Measurements from ENCODE around the gene GNB1.
"Not testable (repeated sequence)": the region's sequence is repeated elsewhere in the genome, so short reads cannot be mapped to it uniquely, and the experiment has no call there.

The GNB1 gene

DNA sequence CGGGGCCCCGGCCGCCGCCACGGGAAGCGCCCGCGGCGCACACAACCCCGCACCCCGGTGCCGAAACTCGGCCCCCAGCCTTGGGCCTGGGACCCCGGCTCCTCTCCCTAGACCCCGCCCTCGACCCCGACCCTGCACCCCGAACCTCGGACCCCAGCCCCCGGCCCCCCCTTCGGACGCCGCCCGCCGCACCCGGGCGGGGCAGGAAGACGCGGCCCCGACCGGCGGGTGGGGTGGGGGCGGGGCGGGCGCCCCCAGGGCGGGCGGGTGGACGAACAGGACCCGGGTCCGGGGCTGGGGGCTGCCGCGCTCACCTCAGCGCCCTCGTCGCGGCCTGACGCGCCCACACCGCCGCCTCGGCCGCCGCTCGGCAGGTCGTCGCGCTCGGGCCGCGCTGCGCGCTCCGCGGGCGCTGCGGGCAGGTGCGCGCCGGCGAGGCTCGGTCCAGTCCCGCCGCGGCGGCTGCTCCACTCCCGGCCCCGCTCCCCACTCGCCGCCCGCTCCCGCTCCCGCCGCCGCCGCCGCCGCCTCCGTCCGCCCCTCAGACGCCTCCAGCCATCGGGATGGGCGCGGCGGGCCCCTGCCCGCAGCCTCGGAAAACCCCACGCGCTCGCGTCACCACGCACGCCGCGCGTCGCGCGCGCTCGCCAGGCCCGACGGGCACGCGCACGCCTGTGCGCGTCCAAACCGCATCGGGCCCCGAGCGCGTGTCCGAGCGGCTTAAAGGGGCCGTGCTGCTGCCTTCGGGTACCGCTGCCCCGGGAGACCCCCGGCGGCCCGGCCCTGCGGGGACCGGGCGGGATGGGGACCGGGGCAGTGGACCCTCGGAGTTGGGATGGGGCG lies at the start of gene GNB1:
Gene GNB1 (minus strand): TSS at position 582 of the 843 bp plus-strand sequence. CDS start 65,634 bp downstream, outside the sequence.
- no peaks in the 10 kb centered on the region for H3K9me3 Mint-ChIP-seq
- H3K27me3 Mint-ChIP-seq: peaks cover 24% of the 10 kb centered on the region
- peaks cover 22% of the 10 kb centered on the region for H3K36me3 Mint-ChIP-seq
- peak; percentile 86 for DNase-seq
- H3K4me1 Mint-ChIP-seq: peaks cover 60% of the 10 kb centered on the region
- CTCF ChIA-PET: no interaction called here
- peak within 1 kb of the TSS; percentile 92 for H3K27ac Mint-ChIP-seq
- peak within 1 kb of the TSS; percentile 83 for H3K4me3 Mint-ChIP-seq

DNA sequence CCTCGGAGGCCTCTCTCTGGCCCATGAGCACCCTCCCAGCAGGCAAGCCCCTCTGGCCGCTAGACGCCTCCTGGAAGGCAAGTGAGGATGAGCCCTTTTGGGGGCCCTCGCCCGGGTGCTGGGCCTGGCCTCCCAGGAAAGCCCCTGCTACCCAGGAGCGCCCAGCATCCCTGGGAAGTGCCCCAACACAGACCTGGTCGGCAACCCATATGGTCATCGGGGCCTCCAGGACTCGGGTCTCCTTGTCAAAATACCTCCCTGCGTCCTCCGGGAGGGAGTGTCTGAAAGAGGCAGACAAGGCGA lies 49.2 kb upstream of the GNB1 start:
- DNase-seq: no peak
- CTCF ChIA-PET: interaction anchor here (1.2 kb wide), 1 partner anchor 105 kb away, joined by 3 read pairs; no protein-coding TSS in a partner anchor
- peaks cover 4% of the 10 kb centered on the region for H3K27me3 Mint-ChIP-seq
- peaks cover 6% of the 10 kb centered on the region for H3K9me3 Mint-ChIP-seq
- no peak overlapping the region for H3K4me3 Mint-ChIP-seq
- no peaks in the 10 kb centered on the region for H3K36me3 Mint-ChIP-seq
- H3K27ac Mint-ChIP-seq: no peak overlapping the region
- no peaks in the 10 kb centered on the region for H3K4me1 Mint-ChIP-seq

DNA sequence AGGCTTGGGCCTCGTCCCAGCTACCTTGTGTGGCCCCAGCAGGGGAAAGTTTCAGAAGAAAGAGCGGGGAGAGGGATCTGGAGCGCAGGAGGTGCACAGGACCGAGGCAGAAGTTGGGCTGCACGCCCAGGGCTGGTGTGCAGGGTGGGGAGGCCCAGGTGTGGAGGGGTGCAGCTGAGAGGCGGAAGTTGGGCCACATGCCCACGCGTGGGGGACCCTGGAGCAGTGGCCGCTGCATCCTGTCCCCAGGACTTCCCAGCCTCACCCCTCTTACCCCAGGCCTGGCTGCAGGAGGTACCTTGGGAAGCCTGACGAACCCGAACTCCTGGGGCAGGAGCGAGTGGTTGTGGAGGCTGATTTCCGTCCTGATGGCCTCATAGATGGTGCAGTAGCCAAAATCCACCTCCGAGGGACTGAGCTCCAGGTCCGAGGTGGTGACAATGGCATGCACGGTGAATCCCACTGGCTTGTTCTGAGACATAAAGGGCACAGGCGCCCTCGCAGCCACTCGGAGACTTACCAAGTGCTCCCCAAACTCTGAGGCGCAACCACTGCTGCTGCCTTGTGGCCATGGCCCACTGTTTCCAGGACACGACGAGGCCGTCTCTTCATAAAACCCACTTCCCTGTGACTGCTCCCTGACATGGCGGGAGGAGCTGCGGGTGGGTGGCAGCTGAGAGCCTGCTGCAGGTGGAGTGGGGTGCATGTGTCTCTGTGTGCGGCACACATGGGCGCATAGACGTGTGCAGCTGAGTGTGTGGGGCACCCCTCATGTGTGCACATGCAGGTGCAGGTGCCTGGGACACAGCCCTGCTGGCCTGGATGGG lies 48.6 kb upstream of the GNB1 start:
- Mint-ChIP-seq H3K36me3 (peaks cover under 1% of the 10 kb centered on the region), H3K4me3 (no peak overlapping the region), H3K27me3 (peaks cover 4% of the 10 kb centered on the region), H3K9me3 (peaks cover 12% of the 10 kb centered on the region), H3K4me1 (no peaks in the 10 kb centered on the region), H3K27ac (no peak overlapping the region)
- DNase-seq: no peak
- CTCF ChIA-PET: no interaction called here

DNA sequence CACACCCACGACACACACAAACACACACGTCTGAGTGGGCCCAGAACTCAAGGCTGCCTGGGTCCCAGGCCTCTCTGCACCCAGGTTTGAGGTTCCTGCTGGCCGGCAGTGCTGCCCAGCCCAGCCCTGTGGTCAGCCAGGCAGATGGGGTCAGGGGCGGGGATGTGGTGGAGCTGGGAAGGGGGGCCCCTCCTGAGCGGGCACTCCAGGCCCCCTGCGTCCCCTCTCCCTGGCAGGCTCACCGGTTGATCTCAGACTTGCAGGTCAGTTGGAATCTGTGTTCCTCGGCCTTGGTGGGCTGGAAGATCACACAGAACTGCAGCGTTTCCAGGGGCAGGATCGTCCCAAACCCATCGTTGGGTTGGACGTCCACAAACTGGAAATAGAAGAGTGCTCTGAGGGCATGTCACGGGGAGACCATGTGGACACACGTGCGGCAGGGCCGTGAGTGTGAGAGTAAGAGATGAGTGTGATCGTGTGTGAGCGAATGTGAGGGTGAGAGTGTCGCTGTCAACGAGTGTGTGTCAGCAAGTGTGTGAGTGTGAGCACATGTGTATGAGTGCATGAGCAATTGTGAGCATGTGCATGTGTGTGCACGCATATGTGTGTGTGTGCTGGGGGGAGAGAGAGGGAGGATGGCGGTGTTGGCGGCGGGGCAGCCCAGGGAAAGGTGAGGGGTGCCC lies 47.9 kb upstream of the GNB1 start:
- H3K27me3 Mint-ChIP-seq: peaks cover 1% of the 10 kb centered on the region
- CTCF ChIA-PET: no interaction called here
- no peak overlapping the region for H3K27ac Mint-ChIP-seq

DNA sequence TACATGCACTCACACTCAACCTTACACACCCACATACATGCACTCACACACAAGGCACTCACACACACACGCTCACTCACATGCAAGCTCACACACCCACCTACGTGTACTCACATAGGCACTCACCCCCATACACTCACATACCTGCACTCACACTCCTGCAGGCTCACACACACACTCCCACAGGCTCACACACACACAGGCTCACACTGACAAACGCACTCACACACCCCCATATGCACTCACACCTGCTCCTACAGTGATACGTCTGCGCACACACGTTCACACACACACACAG lies 47.3 kb upstream of the GNB1 start:
- Mint-ChIP-seq H3K36me3 (peaks cover 5% of the 10 kb centered on the region), H3K27me3 (no peaks in the 10 kb centered on the region), H3K4me3 (no peak overlapping the region), H3K27ac (no peak overlapping the region), H3K9me3 (peaks cover 23% of the 10 kb centered on the region), H3K4me1 (no peaks in the 10 kb centered on the region)
- DNase-seq: no peak
- CTCF ChIA-PET: no interaction called here

More for the DNA sequence above, 47.9 kb upstream of the GNB1 start:
- H3K9me3 Mint-ChIP-seq: peaks cover 19% of the 10 kb centered on the region
- H3K4me3 Mint-ChIP-seq: no peak overlapping the region
- H3K36me3 Mint-ChIP-seq: peaks cover 5% of the 10 kb centered on the region
- DNase-seq: no peak
- H3K4me1 Mint-ChIP-seq: no peaks in the 10 kb centered on the region

DNA sequence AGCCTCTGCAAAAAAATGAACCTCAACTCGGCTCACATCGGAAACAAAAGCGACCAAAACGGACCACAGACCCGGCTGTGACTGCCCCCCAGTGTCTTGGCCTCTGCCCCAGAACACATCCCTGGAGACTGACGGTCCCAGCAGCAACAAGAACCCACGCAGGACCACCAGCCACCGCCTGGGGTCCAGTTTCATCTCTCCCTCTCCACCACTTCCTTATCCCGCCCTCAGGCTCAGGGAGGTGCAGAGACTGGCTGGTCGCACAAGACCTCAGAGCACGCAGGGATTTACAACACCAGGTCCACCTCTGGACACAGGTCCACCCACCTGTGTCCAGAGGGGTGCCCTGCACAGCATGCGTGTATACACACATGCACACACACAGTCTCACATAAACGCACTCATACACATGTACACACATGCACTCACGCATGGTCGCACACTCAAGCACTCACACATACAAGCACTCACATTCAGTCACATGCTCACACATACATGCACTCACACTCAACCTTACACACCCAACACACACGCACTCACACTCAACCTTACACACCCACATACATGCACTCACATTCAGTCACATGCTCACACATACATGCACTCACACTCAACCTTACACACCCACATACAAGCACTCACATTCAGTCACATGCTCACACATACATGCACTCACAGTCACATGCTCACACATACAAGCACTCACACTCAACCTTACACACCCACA lies 46.8 kb upstream of the GNB1 start:
- H3K4me1 Mint-ChIP-seq: no peaks in the 10 kb centered on the region
- peaks cover 23% of the 10 kb centered on the region for H3K9me3 Mint-ChIP-seq
- no peak overlapping the region for H3K4me3 Mint-ChIP-seq
- peaks cover 5% of the 10 kb centered on the region for H3K36me3 Mint-ChIP-seq
- CTCF ChIA-PET: no interaction called here
- no peak overlapping the region for H3K27ac Mint-ChIP-seq
- no peak for DNase-seq
- no peaks in the 10 kb centered on the region for H3K27me3 Mint-ChIP-seq

DNA sequence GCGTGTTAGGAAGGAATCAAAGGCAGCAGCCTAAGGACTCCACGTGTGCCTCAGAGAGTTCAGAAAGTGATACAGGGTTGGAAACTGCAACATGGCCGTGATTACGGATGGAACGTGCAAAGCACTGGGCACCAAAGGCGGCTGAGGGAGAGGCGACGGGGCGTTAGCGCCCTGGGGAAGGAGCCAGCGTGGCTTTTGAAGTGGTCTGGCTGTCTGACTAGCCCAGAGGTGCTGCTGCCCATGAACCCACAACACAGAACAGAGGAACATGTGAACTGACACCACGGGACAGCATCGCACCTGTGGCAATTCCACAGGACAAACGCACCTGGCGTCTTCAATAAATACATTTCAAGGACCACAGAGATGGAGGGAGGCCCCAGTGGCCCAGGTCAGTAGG lies 46.2 kb upstream of the GNB1 start:
- Mint-ChIP-seq H3K4me1 (no peaks in the 10 kb centered on the region), H3K4me3 (no peak overlapping the region), H3K27ac (no peak overlapping the region), H3K27me3 (no peaks in the 10 kb centered on the region), H3K9me3 (peaks cover 23% of the 10 kb centered on the region), H3K36me3 (peaks cover 5% of the 10 kb centered on the region)
- no peak for DNase-seq
- CTCF ChIA-PET: no interaction called here

DNA sequence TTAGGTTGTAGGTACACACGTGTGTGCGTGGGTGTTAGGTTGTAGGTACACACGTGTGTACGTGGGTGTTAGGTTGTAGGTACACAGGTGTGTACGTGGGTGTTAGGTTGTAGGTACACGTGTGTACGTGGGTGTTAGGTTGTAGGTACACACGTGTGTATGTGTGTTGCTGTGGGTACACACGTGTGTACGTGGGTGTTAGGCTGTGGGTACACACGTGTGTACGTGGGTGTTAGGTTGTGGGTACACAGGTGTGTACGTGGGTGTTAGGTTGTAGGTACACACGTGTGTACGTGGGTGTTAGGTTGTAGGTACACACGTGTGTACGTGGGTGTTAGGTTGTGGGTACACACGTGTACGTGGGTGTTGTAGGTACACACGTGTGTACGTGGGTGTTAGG lies 44.0 kb upstream of the GNB1 start:
- H3K4me3 Mint-ChIP-seq, H3K27ac Mint-ChIP-seq, CTCF ChIA-PET, H3K4me1 Mint-ChIP-seq, DNase-seq, H3K36me3 Mint-ChIP-seq, H3K27me3 Mint-ChIP-seq: not testable (repeated sequence)
- H3K9me3 Mint-ChIP-seq: peaks cover 23% of the 10 kb centered on the region

DNA sequence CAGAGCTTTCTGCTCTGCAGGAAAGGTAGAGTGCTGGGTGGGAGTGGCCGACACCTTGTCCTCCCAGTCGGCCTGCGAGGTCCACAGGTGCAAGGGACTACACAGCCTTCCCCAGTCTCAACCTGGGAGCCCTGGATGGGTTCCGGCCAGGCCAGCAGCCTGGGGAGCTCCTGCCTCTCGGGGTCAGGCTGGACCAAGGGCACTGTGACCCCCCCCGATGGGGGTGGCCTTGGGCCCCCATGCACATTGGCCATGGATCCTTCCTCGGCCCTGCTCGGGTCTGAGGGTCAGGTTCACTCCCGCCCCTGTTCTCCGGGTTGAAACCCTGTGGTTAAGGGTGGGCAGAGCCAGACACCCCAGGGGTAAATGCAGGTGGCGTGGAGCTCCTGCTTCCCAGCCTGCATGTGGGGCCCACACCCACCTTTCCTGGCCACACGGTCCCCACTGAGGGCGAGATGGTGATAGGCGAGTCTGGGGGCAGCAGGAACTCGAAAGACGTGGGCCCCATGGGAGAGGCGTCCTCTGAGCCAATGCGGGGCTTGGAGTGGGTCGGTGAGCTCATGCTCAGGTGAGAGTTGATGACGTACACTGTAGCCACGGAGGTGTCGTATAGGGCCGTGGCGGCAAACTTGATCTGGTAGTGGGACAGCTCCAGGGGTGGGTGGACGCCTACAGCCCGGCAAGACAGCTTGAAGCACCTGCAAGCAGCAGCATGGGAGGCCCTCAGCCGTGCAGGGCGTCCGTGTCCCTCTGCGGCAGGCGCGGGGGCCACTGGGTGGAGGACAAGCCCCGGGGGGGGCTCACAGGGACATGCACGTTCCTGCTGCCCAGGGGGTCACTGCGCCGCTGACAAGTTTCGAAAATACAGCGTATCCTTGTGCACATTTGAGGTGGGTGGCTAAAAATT lies 39.0 kb upstream of the GNB1 start:
- CTCF ChIA-PET: interaction anchor here (1.0 kb wide), 1 partner anchor 117 kb away, joined by 3 read pairs; no protein-coding TSS in a partner anchor
- Mint-ChIP-seq H3K4me3 (no peak overlapping the region), H3K9me3 (peaks cover 16% of the 10 kb centered on the region), H3K27ac (no peak overlapping the region), H3K36me3 (peaks cover 5% of the 10 kb centered on the region), H3K4me1 (no peaks in the 10 kb centered on the region), H3K27me3 (no peaks in the 10 kb centered on the region)
- no peak for DNase-seq

DNA sequence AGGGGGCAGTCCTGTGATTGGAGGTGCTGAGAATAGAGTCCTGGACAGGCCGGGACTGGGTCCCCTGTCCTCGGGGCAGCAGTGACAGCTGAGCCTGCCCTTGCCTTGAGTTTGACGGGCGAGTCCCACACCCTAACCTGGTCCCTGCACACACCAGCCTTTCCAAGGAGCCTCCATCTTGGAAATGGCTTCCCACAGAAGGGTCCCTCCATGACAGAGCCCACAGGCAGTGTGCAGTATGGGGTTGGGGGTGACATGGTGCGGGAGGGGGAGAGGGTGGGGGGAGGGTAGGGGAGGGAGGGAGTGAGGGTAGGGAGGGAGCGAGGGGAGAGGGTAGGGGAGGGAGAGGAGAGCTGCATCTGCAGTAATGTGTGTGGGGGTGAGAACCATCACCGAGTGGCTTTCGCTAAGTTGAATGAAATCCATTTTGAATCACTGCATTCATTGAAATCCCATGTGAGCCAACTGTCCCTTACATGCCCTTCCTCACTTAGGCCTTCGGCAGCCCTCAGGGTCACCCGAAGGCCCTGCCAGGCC lies 38.3 kb upstream of the GNB1 start:
- Mint-ChIP-seq H3K27me3 (no peaks in the 10 kb centered on the region), H3K9me3 (peaks cover 8% of the 10 kb centered on the region), H3K36me3 (peaks cover 2% of the 10 kb centered on the region), H3K4me1 (no peaks in the 10 kb centered on the region), H3K4me3 (no peak overlapping the region), H3K27ac (no peak overlapping the region)
- no peak for DNase-seq
- CTCF ChIA-PET: interaction anchor here (1.0 kb wide), 1 partner anchor 117 kb away, joined by 3 read pairs; no protein-coding TSS in a partner anchor

DNA sequence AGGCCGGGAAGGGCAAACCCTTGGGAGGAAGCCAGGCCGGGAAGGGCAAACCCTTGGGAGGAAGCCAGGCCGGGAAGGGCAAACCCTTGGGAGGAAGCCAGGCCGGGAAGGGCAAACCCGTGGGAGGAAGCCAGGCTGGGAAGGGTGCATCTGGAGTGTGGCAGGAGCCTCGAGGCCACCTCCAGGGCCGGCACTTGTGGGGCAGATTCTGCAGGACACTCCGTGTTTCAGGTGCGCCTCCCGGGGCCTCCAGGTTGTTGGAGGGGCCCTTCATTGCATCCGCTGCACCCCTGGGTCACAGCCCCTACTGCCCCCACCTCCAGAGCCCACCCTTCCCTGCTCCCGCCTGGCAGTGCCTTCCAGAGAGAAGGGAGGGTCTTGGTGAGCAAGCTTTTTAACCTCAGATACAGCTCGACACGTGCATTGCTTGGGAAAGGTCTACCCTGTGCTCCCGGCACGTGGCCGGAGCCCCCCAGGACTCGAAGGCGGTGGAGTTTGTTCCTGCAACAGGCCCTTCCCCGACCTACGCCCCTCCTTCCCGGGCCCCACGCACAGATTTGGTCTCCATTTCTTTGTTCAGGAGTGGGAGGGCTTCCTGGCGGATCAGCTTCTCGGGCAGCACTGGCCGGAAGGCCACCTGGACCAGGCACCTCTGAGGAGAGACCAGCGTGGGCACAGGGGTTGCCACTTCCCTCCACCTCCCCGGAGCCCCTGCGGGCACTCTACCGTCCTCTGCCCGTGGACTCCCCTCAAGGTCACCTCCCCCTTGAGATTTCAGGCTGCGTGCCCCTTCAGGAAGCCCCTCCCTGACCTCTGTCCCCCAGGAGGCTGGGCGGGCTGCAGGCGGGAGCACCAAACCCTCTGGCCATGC lies 37.6 kb upstream of the GNB1 start:
- Mint-ChIP-seq H3K27me3 (no peaks in the 10 kb centered on the region), H3K36me3 (no peaks in the 10 kb centered on the region), H3K9me3 (peaks cover 1% of the 10 kb centered on the region), H3K27ac (no peak overlapping the region), H3K4me1 (no peaks in the 10 kb centered on the region), H3K4me3 (no peak overlapping the region)
- DNase-seq: no peak
- CTCF ChIA-PET: interaction anchor here (1.6 kb wide), 1 partner anchor 116 kb away, joined by 4 read pairs; no protein-coding TSS in a partner anchor

DNA sequence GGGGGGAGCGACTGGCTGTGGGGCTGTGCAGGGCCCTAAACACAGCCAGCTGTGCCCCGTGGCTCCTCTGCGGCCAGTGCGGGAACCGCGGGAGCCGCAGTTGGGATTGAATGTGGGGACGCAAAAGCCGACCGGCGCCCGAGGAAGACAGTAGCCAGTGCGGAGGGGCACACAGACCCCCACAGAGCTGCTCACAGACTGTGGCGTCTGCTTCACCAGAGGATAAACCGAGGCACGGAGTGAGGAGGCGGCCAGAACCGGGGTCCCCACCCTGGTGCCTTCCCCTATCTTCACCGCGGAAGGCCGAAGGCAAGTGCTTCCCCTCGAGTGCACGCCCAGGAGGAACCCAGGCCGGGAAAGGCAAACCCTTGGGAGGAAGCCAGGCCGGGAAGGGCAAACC lies 36.9 kb upstream of the GNB1 start:
- Mint-ChIP-seq H3K9me3 (no peaks in the 10 kb centered on the region), H3K4me1 (no peaks in the 10 kb centered on the region), H3K4me3 (no peak overlapping the region), H3K36me3 (no peaks in the 10 kb centered on the region), H3K27me3 (no peaks in the 10 kb centered on the region), H3K27ac (no peak overlapping the region)
- CTCF ChIA-PET: interaction anchor here (1.6 kb wide), 1 partner anchor 116 kb away, joined by 4 read pairs; no protein-coding TSS in a partner anchor
- no peak for DNase-seq

Data from activated naive CD4-positive, alpha-beta T cell treated with anti-CD3 and anti-CD28 coated beads, Interleukin-2, amount 10 ng/mL, durations not matched to agents 7 days and 5 days (primary cell).